ACHN (cell line): Measurements from ENCODE around the gene PRKAR2B.

Experiments used
- DNase-seq: peaks from one replicate; pipeline ENCODE4 v3.0.0-alpha.2; 2015
- in situ Hi-C: cut with HindIII; loops from 2 replicates; pipeline ENCODE4 v1.10.0; 2017; ENCODE audit warnings: low sequenced_read_pairs, low pct_ligation_motif_present, low pct_unique_long_range_greater_than_20kb

Gene PRKAR2B

DNA sequence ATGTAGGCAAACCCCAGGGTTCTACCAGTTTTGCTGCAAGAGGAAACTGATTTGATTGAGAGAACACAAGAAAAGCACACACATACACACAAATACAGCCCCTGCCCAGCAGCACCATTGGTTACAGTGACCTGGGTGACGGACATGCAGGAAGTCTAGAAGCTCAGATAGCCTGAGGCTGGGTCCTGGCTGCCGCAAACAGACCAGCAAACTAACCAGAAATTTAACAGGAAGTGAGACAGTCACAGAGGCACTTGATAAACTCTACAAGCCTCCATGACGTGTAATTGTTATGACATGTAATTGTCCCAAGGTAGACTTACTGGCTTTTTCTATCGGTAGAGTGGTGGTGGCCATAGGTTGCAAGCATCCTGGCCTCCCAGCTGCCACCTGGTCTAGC is 58.9 kb downstream of the PRKAR2B start:
- in situ Hi-C loops: no loop called here
- DNase-seq: no peak

DNA sequence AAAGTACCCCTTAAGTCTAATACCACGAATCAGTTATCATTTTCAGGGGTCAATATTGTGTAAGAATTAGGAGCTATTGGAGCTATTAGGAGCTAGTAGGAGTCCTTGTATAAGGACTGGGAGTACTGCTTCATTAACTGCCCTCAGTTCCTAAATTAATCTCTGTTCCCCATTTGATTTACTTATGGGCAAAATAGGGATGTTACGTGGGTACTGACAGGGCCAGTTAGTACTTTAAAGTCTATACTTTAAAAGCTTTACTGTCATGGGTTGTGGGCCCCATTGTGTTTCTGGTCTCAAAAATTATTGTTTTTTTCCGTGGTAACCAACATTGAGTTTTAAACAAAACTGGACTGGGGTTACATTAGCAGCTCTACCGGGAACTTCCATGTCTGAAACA is 60.3 kb downstream of the PRKAR2B start:
- in situ Hi-C loops: no loop called here
- no peak for DNase-seq

DNA sequence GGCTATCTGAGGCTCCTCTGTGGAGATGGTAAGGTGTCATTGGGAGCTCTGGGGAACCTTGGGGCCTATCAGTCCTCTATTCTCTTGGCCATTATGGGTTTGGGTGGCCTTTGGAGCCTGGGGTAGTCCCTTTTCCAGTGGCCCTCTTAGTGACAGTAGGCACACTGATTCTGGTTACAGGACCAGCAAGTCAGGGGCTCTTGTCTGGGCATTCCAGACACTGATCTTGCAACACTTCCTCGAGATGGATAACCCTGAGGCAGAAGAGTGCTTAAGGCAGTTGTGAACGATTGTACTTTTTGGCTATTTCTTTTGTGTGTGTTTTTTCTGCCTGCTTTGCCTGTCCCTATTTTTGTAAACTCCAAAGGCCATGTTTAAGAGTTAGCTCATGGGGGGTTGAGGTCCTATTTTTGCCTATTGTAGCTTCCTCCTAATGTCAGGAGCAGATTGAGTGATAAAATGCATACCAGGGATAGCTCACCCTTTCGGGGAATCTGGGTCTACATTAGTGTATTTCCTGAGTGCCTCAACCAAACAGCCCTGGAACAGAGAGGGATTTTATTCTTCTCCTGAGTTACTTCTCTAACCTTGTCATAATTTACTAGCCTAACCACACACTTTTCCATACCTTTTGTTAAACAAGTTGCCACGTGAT is 61.2 kb downstream of the PRKAR2B start:
- in situ Hi-C loops: no loop called here

DNA sequence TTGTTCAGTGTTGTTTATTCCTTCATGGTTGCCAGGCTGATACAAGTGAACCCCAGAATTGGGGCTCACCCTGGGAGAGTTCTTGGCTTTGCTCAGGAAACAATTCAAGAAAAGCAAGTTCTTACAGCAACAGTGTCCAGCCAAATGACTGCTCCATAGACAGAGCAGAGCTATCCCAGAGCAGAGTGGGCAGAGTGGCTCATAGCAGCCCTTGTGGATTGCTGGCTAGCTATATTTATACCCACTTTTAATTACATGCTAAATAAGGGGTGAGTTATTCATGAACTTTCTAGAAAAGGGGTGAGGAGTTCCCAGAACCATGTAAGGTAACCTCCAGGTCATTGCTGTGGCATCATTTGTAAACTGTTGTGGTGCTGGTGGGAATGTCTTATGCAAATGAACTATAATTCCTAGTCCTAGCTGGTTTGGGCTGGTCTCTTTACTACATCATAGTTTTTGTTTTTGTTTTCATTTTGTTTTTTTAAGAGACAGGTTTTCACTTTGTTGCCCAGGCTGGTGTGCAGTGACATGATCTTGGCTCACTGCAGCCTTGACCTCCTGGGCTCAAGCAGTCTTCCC is 64.4 kb downstream of the PRKAR2B start:
- in situ Hi-C loops: no loop called here
- no peak for DNase-seq

More for the DNA sequence above, 61.2 kb downstream of the PRKAR2B start:
- no peak for DNase-seq

DNA sequence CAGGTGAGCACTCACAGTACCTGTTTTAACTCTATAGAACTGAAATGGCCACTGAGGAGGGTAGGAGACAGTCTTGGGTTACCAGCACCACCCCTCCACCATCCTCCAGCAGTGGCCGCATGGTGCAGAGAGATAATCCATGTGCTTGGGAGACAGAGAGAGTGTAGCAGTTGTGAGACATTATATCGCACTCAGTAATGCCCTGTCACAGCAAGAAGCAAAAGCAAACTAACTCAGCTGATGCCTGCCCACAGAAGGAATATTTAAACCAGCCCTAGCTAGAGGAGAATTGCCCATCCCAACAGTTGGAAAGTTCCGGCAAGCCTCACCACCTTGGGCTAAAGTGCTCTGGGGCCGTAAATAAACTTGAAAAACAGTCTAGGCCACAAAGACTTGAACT is 65.5 kb downstream of the PRKAR2B start:
- no peak for DNase-seq
- in situ Hi-C loops: no loop called here

DNA sequence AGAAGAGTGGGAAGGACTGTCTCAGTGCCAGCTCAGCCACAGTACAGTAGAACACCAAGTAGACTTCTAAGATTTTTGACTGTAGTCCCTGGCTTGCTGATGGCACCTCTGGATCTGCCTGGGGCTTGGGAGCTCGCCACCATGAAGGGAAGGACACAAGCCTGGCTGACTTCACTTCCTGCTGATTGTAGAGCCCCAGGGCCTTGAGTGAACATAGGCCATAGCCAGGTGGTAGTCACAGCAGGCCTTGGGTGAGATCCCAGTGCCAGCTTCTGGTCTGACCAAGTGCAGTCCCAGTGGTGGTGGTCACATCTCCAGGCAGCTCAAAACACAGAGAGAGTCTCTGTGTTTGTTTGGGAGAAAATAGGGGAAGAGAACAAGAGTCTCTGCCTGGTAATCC is 66.7 kb downstream of the PRKAR2B start:
- DNase-seq: no peak
- in situ Hi-C loops: no loop called here

DNA sequence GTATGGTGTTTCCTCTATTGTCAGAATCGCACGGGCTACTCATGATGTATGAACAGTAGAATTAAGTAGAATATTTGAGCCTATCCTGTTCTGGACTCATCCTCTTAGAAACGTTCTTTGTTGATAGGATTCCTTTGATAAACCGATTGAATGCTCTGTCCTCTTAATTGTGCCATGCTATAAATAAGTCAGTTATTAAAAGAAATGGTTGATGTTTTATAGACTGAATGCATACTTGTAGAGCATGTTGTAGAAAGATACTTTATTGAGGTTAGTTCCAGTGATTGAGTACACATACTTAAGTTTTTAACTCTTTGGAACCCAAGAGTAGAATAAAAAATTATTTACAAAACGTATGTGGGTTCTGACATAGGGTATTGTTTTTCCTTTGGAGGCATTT is 69.4 kb downstream of the PRKAR2B start:
- peak; percentile 57 for DNase-seq
- in situ Hi-C loops: no loop called here

DNA sequence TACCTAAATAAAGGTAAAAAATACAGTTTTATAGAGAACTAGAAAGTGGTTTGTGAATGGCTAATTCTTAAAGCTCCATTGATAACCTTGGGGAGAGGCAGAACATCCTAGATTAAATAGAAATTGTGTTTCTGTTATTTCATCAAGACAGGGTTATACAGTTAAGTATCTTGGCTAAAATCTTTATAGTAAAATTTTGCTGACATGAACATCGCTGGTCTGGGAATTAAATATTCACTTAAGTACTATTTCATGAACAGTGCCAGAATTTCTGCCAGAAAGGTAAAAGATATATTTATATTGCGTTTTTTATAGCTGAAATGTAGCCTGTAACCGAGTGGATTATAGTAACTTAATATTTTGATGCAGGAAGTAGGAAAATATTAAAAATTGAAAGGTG is 70.6 kb downstream of the PRKAR2B start:
- no peak for DNase-seq
- in situ Hi-C loops: no loop called here

DNA sequence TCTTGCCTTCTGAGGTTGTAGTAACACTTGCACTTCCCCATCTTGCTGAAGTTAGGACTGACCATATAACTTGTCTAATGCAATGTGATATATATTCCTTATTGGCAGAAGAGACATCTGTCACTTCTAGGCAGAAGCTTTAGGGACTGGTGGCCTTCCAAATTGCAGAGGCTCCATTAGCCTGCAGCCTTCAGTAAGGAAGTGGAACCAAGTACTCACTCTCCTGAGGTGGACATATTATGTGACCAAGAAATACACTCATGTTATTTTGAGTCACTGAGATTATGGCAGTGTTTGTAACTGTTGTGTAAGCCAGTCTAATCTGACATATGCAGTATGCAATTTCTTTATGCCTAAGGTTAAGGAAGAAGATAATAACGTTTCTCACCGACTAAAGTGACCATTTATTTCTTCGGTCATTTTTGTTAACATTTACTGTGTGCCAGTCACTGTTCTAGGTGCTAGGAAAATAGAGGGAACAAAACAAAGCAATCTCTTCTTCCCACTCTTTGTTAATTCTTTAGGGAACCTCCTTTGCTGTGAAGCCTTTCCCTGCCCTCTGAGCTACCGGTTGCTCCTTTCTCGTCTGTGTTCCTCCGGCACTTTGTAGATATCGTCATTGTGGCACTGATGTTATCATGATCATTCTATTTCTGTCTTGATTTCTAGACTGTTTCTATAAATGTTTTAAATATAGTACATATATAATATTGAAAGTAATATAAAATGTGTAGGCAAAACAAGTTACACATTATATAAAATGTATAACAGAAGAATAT is 71.4 kb downstream of the PRKAR2B start:
- DNase-seq: no peak
- in situ Hi-C loops: no loop called here

DNA sequence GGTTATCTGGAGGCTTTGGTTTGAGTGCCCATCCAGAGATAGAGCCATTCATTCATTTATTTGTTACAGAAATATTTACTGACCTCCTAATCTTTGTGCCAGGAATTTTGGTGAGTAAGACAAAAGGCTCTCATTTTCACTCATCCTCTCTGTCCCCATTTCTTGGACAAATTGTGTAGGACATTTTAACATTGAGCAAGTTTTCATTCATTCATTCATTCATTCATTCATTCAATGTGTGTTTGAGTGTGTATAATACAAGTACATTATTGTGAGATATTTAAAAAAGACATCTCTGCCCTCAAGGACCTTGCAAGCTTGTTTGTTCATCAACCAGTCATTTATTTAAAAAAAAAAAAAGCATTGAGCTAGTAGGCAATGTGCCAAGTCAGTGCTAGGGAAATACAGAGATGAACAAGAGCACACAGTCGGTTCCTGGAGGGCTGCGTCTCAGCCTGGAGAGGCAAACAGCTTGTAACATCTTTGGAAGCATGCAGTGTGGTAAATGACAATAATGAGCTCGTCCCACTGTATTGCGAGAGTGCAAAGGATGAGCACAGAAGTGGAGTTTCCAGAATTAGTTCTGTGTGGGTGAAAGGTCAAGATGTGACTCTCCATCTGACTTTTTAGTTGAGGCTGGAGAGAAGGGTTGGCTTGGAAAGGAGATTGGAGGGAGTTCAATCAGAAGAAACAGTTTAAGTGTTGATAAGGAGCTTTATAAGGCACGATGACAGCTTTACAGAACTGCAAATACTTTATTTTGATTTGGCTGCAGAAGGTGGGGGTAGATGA is 73.8 kb downstream of the PRKAR2B start:
- in situ Hi-C loops: no loop called here
- no peak for DNase-seq

DNA sequence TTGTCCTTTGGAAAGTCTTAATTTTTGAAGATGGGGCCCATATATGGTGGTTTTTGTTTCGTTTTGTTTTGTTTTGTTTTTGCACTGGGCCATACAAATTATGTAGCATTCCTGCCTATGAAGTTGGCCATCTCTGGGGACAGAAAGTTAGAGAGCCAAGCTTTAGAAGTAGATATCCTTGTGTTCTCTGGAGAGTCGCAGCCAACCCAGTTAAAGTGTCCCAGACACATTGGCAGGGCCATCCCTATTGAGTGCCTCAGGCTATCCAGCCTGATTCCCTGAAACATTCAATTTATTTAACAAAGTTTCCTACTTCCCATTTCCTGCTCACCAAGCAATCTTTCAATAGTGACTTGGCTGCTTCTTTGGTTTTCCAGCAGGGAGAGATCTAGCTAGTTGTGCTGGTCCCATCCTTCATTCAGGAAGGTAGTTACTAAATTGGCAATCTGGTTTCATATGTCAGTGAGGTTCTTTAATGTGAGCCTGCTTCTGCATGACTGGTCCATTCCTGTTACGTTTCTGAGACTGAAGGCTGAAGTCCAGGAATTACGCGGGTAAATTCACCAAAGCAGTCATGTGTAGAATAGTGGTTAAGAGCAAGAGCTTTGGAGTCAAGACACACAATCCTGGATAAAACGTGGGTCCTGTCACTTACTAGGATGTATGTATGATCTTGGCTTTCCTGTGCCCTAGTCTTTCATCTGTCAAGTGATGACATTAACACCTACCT is 75.0 kb downstream of the PRKAR2B start:
- DNase-seq: peak; percentile 70
- in situ Hi-C loops: no loop called here

DNA sequence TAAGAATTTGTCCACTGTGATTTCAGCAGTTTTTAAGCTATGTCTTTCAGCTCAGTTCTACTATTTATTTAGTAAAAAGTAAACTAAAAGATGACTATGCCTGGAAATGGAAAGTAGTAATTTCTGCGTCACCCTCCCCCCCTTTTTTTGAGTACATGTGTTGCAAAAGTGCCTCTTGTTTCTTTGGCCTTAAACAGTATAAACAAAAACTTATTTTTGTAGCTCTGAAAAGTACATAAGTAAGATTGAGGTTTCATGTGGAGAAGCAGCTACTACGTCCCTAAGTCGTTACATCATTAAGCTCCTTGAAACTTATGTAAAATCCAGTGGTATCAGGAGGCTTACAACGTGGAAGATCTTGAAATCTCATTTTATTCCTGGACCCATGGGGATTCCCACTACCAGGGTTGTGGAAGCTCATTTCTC is 78.0 kb downstream of the PRKAR2B start:
- in situ Hi-C loops: no loop called here
- no peak for DNase-seq

DNA sequence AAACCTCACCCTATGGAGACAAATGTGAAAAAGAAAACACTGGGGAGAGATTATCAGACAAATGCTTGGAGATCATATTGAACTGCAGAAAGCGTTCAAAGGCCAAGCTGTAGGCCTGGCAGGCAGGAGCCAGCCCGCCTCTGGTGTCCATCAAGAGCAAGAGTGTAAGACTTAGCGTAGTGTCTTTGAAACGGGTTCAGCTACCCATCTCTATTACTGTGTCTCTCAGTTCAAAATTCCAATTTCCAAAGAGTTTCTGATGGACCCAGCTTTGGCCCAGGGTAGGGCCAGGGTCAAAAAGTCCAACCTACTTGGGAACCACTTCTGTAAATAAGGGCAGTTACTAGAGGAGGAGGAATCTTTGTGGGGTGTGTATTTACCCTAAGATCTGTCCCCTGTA is 78.9 kb downstream of the PRKAR2B start:
- DNase-seq: no peak
- in situ Hi-C loops: no loop called here

DNA sequence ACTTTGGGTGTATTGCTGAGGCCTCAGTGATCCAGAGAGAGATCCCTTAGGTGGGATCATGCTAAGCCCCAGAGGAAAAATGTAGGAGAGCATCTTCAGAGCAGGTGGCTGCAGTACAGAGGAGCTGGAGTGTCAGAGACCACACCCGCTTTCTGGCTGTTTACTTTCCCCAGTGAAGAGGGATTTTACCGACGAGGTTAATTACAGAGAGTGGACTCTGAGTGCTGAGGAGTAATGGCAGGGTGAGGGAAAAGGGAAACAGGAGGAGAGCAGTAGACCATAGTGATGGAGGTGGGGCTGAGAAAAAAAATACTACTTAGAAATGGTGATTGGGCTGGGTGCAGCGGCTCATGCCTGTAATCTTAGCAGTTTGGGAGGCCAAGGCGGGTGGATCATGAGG is 81.0 kb downstream of the PRKAR2B start:
- in situ Hi-C loops: no loop called here
- DNase-seq: no peak

DNA sequence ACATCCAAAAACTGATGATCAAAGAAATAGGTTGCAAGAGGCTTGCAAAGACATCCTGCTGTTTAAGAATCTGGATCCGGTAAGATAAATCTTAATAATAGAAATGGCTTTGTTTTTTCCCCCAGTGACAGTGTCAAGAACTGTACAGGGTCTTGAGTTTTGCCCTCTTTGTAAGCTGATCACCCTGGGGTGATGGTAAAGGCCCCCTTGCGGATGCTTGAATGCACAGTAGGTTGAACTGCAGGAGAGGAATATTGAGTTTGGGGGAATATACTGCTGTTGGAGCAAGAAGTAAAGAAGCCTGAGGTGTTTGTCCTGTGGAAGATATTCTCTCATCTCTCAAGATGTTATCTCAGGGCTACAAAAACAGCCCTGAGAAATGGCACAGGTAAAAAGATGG is 83.7 kb downstream of the PRKAR2B start:
- no peak for DNase-seq
- in situ Hi-C loops: no loop called here

DNA sequence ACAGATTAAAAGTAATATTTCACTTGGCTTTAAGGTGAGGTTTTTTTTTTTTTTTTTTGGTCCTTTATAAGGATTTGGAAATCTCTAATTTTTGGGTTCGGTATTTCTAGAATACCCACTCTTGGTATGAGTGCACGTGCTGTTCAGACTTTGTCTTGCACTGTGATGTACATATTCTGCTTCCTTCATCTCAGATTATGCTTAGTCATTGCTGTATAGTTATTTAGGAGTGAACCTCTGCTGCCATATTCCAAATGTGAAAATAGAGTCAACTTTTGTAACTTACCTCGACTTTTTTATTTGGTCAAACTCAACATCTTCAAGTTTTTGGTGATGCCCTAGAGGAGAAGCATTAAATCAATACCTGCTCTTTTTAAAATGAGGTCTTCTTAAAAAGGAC is 84.2 kb downstream of the PRKAR2B start:
- no peak for DNase-seq
- in situ Hi-C loops: no loop called here

DNA sequence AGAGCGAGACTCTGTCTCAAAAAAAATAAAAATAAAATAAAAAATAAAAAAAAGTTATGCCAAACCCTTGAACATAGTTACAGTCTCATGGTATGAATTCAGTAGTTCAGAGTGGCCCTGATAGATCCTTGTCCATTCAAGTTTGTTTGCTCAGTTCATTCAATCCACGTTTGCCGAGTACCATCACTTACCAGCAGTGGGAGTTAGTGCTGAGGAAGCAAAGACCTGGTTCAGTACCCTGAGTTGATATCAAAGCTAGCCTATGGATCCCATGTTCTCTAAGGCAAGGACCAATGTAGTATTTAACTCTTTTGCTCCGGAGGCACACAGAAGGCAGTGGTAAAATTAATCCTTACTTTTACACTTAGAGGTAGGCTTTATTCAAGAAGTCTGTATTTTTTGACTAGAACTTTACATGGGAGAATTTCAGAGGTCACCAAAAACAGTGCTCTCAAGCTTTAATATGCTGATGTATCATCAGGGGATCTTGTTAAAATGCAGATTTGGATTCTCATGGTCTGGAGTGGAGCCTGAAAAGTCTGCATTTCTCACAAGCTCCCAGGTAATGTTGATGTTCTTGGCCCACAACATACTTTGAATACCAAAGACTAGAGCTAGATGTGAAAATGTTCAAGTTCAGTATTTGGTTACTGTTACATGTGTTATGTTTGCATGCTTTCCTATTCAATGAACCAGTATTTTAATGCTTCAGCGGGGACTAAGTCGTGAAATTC is 86.1 kb downstream of the PRKAR2B start:
- no peak for DNase-seq

DNA sequence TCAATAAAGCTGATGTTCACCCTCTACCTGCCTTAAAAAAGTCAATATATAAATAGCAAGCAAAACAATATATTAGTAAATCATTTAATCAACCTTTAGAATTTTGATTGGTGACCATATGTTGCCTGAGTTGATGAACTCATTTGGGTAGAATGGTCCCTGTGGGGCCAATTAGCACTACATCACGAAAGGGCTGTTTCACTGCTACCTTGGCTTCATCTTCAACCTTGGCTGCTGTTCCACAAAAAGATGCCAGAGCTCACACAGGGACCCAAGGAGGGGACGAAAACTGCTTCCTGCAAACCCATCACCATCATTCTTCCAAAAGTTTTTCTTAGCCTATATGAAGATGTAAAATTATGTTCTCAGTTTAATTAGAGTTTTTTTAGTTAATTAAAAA is 88.9 kb downstream of the PRKAR2B start:
- in situ Hi-C loops: no loop called here
- no peak for DNase-seq

More for the DNA sequence above, 86.1 kb downstream of the PRKAR2B start:
- in situ Hi-C loops: no loop called here
